GM19452 (cell line): ENCODE results near the gene CORO7.
A peak's percentile ranks its signal among the peaks of the same experiment; 100 is the strongest.

ENCODE experiments used
- ATAC-seq: cut with Tn5 transposase; IDR thresholded peaks from one replicate; pipeline ENCODE4 v1.9.1; 2021; ENCODE audit not compliant: unreplicated experiment

The CORO7 gene

GRCh38 chr16:4373356-4373908, 43.0 kb downstream of the CORO7 start:
- no peak for ATAC-seq

GRCh38 chr16:4372578-4373355, 43.6 kb downstream of the CORO7 start:
- ATAC-seq, result no peak

GRCh38 chr16:4372001-4372577, 44.3 kb downstream of the CORO7 start:
- ATAC-seq, result peak; percentile 31

- peak; percentile 61 for ATAC-seq
These were observed 44.9 kb downstream of the CORO7 start, which contains the start of gene VASN for GRCh38 chr16:4371357-4372000. Gene VASN, plus strand, starts transcription at chr16:4371848. Its CDS starts 9,030 bp downstream, at chr16:4380878.

- ATAC-seq, result no peak
These were observed 45.6 kb downstream of the CORO7 start for GRCh38 chr16:4370570-4371356.

GRCh38 chr16:4370151-4370550, 46.2 kb downstream of the CORO7 start:
- ATAC-seq, result no peak

- no peak for ATAC-seq
These were observed 47.2 kb downstream of the CORO7 start for GRCh38 chr16:4369007-4369733.

GRCh38 chr16:4367393-4367856, 49.0 kb downstream of the CORO7 start:
- no peak for ATAC-seq

- no peak for ATAC-seq
These were observed 50.4 kb downstream of the CORO7 start for GRCh38 chr16:4366016-4366415.

- ATAC-seq, result no peak
These were observed 50.8 kb downstream of the CORO7 start for GRCh38 chr16:4365615-4366014.

- no peak for ATAC-seq
These were observed 51.4 kb downstream of the CORO7 start for GRCh38 chr16:4365014-4365406.

GRCh38 chr16:4364196-4365013, 52.0 kb downstream of the CORO7 start:
- ATAC-seq, result no peak

- no peak for ATAC-seq
These were observed 53.8 kb downstream of the CORO7 start for GRCh38 chr16:4362476-4363135.

GRCh38 chr16:4361944-4362311, 54.5 kb downstream of the CORO7 start:
- no peak for ATAC-seq

- no peak for ATAC-seq
These were observed 55.1 kb downstream of the CORO7 start for GRCh38 chr16:4361033-4361943.

- ATAC-seq, result no peak
These were observed 55.8 kb downstream of the CORO7 start for GRCh38 chr16:4360538-4361021.

GRCh38 chr16:4359914-4360313, 56.5 kb downstream of the CORO7 start:
- no peak for ATAC-seq
